Neural progenitor cell (in vitro differentiated cells): Measurements from ENCODE around the gene ARHGEF11.

Experiments used
- EZH2 ChIP-seq: fragments of 200-600 bp; sonication (generic); IDR thresholded peaks from 2 replicates; pipeline ENCODE4 v1.6.1; 2017; ENCODE audit warnings: antibody characterized with exemption, mild to moderate bottlenecking, moderate library complexity
- TF ChIP-seq, protein P1 (sequence below): fragments of 200-600 bp; sonication (generic); IDR thresholded peaks from 2 replicates; pipeline ENCODE4 v1.5.1; 2017; ENCODE audit warnings: antibody characterized with exemption, mild to moderate bottlenecking

DNA sequence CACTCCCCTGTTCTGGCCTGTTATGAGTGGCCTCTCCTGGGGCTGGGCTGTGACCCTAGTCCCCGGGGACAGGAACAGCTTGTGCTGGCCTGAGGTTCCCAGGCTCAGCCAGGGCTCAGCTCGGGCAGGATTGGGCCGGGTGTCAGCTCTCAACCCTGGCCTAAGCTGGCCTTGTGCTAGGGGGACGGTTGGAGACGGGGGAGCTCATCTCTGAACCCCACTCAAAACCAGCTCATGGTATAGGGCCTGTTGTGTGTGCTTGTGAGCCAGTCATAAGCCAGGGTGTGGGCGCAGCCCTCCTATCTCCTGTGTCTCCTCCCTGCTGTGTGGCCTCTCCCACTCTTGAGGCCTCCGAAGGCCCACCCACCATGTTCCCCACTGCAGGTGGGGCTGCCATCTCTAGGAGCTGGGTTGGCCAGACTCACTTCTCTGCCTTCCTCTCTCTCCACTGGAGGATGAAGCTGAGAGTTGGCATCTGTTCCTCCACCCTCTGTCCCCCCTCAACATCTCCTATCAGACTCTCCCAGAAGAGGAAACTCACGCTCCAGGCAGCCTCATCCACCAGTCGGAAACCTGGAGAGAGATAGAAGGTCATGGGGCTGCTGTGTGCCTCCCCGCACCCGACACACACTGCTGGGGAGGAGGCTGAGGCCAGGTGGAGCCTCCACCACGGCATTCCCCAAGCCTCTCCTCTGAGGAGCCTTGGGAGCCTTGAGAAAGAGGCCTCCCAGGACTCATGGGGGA lies 150.7 kb downstream of the ARHGEF11 start:
- TF ChIP-seq, protein P1, sequence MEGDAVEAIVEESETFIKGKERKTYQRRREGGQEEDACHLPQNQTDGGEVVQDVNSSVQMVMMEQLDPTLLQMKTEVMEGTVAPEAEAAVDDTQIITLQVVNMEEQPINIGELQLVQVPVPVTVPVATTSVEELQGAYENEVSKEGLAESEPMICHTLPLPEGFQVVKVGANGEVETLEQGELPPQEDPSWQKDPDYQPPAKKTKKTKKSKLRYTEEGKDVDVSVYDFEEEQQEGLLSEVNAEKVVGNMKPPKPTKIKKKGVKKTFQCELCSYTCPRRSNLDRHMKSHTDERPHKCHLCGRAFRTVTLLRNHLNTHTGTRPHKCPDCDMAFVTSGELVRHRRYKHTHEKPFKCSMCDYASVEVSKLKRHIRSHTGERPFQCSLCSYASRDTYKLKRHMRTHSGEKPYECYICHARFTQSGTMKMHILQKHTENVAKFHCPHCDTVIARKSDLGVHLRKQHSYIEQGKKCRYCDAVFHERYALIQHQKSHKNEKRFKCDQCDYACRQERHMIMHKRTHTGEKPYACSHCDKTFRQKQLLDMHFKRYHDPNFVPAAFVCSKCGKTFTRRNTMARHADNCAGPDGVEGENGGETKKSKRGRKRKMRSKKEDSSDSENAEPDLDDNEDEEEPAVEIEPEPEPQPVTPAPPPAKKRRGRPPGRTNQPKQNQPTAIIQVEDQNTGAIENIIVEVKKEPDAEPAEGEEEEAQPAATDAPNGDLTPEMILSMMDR: no peak
- TF ChIP-seq EZH2: no peak
